NCI-H2227 (cell line): ENCODE measurements around the gene SLC25A26.

Experiments
- DNase-seq: peaks from one replicate; lab custom pipeline; 2025; ENCODE audit not compliant: unreplicated experiment; lab: John Stamatoyannopoulos, UW

The SLC25A26 gene

GRCh38 chr3:66427951-66428474 is 207.2 kb downstream of the SLC25A26 start:
- no peak for DNase-seq
